ENCODE data around the gene TBRG4. TPM values are rescaled to one million over a fixed set of nuclear protein-coding genes. Genes with fewer than 3 reads are reported as not detected.

TBRG4 gene
- total RNA-seq, 1 experiment from 2014 or later: 127 TPM

DNA sequence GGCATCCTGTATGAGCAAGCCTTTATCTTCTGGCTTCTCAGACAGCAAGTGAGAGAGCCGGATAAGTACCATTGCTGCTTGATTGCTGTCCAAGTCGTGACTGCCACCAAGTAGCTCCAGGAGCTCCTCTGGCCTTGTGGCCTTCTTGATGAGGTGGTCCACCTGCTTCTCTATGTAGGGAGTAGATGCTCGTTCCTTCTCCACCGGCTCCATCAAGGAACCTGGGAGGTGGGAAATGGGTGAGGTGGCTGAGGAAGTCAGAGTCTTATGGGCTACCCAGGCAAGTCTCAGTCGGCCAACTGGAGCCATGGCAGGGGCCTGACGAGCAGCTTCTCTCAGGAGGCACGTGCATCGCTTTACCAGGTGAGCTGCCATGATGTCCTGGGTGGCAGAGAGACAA lies 2.6 kb downstream of the TBRG4 start:
- Mint-ChIP-seq H3K9me3 (peaks cover 0 to 4% of the 10 kb centered on the region in 2 experiments; a peak in 1 of 5 replicates), H3K36me3 (ENCODE audit: insufficient read depth in 1 of 3, low read depth in 3 of 3) (peaks cover 32 to 60% (median 54%) of the 10 kb centered on the region in 3 experiments; a peak in 6 of 7 replicates), H3K4me1 (peaks cover 11 to 12% of the 10 kb centered on the region in 2 experiments), H3K27me3 (ENCODE audit: low read depth) (no peaks in the 10 kb centered on the region), H3K4me3 (peak overlapping the region in 1 of 2 experiments; percentile 41; a peak in 2 of 5 replicates), H3K27ac (no peak overlapping the region)
- no CpG with 5 or more reads among the region's 8 CpGs for WGBS (ENCODE audit: extremely low coverage, insufficient read length, low lambda C conversion rate)
- Histone ChIP-seq H3K56ac (ENCODE audit: insufficient read length, low read depth, low read length) (no peak overlapping the region), H3K18ac (ENCODE audit: insufficient read length, low read depth, low read length) (no peak overlapping the region), H3K9ac (ENCODE audit: extremely low read depth, insufficient read length, low read length) (no peak overlapping the region), H3K79me1 (ENCODE audit: insufficient read depth, low read depth, low read length, poor library complexity, severe bottlenecking) (peaks cover 10% of the 10 kb centered on the region), H3K23me2 (ENCODE audit: insufficient read length, low read depth, low read length, poor library complexity, severe bottlenecking) (no peaks in the 10 kb centered on the region), H3K23ac (ENCODE audit: insufficient read length, low read depth, low read length) (no peak overlapping the region), H3K27me3 (ENCODE audit: insufficient read depth, low read length) (no peaks in the 10 kb centered on the region), H2BK20ac (ENCODE audit: low read depth, low read length, poor library complexity, severe bottlenecking) (no peak overlapping the region), H3K4me1 (ENCODE audit: insufficient read depth, low read length) (no peaks in the 10 kb centered on the region), H2BK12ac (ENCODE audit: insufficient read length, low read depth, low read length) (no peak overlapping the region), H4K8ac (replicated peaks; ENCODE audit: insufficient read length, low read depth, low read length) (no peak overlapping the region), H4K5ac (ENCODE audit: insufficient read length, low read depth, low read length) (no peak overlapping the region), H2BK120ac (ENCODE audit: low read depth, low read length, poor library complexity, severe bottlenecking) (no peak overlapping the region), H3K14ac (ENCODE audit: insufficient read depth, low read length) (no peak overlapping the region), H3K4ac (ENCODE audit: low read depth, low read length) (no peak overlapping the region), H2AK5ac (ENCODE audit: insufficient read length, low read length) (no peak overlapping the region), H3K9me3 (ENCODE audit: control insufficient read depth, low read depth, low read length) (no peaks in the 10 kb centered on the region), H2BK5ac (ENCODE audit: insufficient read length, low read length) (no peak overlapping the region), H4K91ac (ENCODE audit: insufficient read length, low read depth, low read length) (no peak overlapping the region), H3K27ac (ENCODE audit: insufficient read length, low read depth, low read length) (no peak overlapping the region), H3T11ph (ENCODE audit: low read length) (no peak overlapping the region), H2BK15ac (ENCODE audit: low read depth, low read length) (no peak overlapping the region), H2AFZ (ENCODE audit: low read length) (no peak overlapping the region), H3K79me2 (ENCODE audit: insufficient read depth, low read length) (peaks cover 16% of the 10 kb centered on the region; the same call in 1 of the 2 replicates), H3K4me2 (ENCODE audit: insufficient read depth, insufficient read length, low read length) (no peak overlapping the region), H4K20me1 (ENCODE audit: control insufficient read depth, insufficient read depth, insufficient read length) (no peaks in the 10 kb centered on the region)
- no peak for DNase-seq
- TF ChIP-seq, protein P1, sequence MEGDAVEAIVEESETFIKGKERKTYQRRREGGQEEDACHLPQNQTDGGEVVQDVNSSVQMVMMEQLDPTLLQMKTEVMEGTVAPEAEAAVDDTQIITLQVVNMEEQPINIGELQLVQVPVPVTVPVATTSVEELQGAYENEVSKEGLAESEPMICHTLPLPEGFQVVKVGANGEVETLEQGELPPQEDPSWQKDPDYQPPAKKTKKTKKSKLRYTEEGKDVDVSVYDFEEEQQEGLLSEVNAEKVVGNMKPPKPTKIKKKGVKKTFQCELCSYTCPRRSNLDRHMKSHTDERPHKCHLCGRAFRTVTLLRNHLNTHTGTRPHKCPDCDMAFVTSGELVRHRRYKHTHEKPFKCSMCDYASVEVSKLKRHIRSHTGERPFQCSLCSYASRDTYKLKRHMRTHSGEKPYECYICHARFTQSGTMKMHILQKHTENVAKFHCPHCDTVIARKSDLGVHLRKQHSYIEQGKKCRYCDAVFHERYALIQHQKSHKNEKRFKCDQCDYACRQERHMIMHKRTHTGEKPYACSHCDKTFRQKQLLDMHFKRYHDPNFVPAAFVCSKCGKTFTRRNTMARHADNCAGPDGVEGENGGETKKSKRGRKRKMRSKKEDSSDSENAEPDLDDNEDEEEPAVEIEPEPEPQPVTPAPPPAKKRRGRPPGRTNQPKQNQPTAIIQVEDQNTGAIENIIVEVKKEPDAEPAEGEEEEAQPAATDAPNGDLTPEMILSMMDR (conservative IDR thresholded peaks at IDR 0.05): no peak

Data from H9 (cell line).